KBM-7 (cell line): ENCODE data around the gene UGT2A3.
"Not testable (repeated sequence)": the region's sequence is repeated elsewhere in the genome, so short reads cannot be mapped to it uniquely, and the experiment has no call there.

ENCODE experiments used
- DNase-seq: peaks from one replicate; pipeline ENCODE4 v3.0.0-alpha.2; 2015
- in situ Hi-C: fragments of 300-500 bp; cut with MboI; formaldehyde crosslinking; loops from 2 replicates; pipeline ENCODE4 v1.14.3; 2020; ENCODE audit warnings: low sequenced_read_pairs, low pct_unique_long_range_greater_than_20kb, mixed read lengths

UGT2A3 gene

DNA sequence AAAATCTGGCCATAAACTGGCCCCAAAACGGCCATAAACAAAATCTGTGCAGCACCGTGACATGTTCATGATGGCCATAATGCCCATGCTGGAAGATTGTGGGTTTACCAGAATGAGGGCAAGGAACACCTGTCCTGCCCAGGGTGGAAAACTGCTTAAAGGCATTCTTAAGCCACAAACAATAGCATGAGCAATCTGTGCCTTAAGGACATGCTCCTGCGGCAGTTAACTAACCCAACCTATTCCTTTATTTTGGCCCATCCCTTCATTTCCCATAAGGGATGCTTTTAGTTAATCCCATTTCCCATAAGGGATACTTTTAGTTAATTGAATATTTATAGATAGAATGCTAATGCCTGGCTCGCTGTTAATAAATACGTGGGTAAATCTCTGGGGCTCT is 29.4 kb downstream of the UGT2A3 start:
- in situ Hi-C loops, DNase-seq: not testable (repeated sequence)

DNA sequence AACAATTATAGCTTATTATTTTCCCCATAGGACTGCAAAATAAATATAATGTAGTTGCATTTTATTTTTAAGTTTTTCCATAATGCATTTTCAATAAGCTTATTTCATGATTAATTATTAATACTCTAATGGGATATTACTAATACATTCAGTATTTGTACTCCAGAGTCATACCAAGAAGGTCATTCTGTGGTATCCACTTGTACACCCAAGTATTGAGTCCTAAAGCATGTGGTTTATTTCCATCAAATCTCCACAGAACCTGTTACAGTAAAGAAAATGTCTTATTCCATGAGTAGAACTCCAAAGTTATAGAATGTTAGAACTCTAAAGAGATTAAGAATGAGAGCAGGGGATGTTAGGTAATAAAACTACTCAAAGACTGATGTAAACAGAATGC is 30.6 kb downstream of the UGT2A3 start:
- no peak for DNase-seq
- in situ Hi-C loops = no loop called here

DNA sequence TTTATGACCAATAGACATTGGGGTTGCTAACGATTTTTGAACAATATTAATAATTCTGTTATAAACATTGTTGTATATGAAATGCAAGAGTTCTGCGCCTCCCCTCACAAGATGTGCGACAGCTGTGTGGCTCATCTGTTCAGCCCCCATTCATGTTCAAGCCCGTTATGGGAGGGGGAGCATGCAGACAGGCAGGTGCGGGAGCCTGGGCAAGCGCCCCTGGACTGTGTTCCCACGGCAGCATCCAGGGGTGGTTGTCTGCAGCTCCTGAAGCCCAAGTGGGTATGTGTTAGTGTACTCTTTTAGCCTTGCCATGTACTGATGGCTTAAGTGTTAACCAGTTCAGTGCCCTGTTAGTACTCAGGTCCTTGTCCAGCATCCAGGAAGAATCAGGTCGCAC is 34.6 kb downstream of the UGT2A3 start:
- DNase-seq = no peak
- in situ Hi-C loops = no loop called here

DNA sequence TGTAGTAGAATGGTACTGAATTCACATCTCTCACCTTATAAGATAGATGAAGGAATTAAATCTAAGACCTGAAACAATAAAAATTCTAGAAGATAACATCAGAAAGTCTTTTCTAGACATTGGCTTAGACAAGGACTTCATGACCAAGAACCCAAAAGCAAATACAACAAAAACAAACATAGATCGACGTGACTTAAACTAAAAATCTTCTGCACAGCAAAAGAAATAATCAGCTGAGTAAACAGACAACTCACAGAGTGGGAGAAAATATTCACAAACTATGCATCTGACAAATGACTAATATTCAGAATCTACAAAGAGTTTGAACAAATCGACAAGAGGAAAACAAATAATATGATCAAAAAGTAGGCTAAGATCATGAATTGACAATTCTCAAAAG is 38.8 kb downstream of the UGT2A3 start:
- in situ Hi-C loops = no loop called here
- DNase-seq = no peak

DNA sequence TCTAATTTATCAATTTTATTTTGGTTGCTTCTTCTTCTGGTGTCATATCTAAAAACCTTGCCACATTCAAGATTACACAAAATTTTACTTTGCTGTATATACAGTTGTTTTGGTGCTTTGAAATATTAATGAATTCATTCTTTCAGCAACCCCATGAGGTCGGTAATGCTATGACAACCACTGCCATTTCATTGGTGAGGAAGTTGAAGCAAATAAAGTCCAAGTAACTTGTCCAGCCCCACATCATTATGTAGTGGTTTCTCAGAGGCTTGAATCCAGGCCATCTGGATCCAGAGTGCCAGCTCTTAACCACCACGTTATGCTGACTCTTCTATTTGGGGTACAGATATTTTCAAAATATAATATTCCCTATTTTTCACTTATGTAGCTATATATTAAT is 42.2 kb downstream of the UGT2A3 start:
- in situ Hi-C loops = no loop called here
- DNase-seq = no peak

DNA sequence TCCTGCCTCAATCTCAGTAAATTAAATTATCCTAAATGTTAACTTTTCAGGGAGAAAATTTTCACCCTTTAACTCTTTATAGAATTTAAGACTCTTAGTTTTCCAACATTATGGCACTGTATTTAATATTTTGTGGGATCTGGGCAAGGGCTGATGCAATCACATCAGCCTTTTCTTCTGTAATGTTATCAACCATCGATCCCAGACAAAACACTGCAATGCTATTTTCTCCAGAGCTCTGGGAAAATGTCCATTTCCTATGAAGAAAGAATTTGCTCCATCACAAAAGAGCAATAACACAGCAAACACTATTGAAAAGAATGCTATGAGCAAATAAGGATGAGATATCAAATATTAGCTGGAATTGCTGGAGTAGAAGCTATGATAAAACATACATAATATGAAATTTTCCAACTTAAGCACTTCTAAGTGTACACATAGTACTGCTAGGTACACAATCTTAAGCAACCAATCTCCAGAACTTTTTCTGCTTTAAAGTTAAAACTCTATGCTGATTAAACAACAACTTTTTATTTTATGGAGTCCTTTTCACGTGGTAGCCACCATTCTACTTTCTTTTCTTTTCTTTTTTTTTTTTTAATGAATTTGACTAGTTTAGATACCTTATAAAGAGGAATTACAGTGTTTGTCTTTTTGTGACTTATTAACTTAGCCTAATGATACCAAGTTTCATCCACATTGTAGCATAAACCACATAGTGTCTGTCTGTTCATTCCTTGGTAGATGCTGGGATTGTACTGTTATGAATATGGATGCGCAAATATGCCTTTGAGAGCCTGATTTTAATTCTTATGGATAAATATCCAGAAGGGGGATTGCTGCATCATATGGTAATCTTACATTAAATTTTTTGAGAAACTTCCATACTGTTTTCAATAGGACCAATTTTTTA is 43.6 kb downstream of the UGT2A3 start:
- DNase-seq = no peak
- in situ Hi-C loops = no loop called here

DNA sequence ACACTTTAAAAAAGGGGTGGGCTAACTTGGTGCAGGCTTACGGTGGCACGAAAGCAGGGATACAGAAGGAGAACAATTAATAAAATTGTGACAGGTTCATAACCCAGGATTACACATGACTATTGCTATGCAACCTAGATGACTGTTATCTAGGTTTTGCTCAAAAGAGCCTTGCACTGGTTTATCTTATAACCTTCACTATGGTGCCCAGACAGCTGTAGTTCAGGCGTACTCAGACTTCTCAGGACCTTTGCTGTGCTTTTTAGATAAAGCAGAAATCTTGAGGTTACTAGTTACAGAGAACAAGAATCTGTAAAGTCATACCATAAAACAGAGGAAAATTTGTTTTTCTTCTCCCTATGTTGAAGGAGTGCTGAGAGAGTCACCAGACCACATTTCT is 44.4 kb downstream of the UGT2A3 start:
- DNase-seq = no peak
- in situ Hi-C loops = no loop called here

DNA sequence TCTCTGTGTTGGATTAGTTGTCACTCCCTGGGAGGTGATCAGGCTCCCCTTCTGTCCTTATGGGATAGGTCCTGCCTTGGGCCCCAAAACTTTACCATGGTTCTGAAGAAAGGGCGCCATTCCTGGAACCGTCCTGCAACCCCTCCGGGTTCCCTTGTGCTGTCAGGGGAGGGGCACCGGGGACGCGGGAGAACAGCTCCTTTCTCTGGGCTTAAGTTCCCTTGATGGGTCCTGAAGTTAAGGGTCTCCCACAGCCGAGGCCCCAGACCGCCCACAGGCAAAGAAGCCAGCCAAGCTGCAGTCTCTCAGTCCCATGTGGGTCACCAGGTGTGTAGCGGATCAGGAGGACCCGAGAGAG is 44.8 kb downstream of the UGT2A3 start:
- in situ Hi-C loops = no loop called here
- DNase-seq = no peak

DNA sequence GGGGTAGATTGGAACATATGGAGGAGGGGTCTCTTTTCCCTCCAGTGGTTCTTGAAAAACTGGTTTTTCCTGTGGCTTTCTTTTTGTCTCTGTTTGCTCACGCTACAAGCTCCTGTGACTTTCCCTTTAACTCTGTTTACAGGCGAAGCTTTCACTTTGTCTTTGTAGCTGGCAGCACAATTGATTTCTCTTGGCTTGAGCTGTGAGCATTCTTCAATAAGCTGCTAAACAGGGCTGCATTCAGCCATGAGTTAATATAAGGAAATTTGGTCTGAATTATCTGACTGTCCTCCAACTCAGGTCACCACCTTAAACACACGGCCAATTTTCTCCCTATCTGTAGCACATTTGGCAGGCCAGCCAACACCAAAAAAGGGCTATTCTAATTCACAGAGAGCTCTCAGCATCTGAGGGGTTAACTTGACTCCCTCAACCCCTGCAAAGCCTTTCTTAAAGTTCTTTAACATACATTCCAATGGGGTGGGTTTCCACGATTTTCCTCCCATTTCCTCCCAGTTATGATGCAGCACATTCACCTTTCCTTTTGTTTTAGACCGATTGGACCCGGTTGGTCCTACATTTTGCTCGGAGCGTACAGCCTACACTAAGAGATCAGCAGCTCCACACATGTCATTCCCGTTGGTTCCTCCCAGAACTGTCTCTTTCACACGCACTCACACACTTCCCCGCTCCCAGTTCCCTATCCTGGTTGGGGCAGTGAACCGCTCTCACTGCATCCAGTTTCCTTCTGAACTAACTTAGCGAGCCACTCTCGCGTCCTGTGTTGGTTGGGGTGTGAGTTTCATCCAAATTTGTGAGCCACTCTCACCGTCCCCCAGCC is 45.4 kb downstream of the UGT2A3 start:
- in situ Hi-C loops = no loop called here
- DNase-seq = no peak

DNA sequence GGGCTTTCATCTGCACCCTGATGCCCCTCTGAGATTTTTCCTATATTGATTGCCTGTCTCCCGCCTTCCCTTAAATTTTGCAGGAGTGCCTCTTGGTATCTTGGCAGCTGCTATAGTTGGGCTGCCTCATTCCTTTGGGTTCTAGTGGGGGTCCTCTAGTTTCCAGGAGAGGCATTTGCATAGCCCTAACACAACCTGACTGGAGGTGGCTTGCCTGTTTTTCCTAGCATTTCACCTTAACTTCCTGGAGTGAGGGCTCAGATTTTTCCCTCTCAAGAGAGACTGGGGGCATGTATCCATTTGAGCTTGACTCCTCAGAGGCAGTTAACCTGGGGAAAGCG is 46.0 kb downstream of the UGT2A3 start:
- no peak for DNase-seq
- in situ Hi-C loops = no loop called here

DNA sequence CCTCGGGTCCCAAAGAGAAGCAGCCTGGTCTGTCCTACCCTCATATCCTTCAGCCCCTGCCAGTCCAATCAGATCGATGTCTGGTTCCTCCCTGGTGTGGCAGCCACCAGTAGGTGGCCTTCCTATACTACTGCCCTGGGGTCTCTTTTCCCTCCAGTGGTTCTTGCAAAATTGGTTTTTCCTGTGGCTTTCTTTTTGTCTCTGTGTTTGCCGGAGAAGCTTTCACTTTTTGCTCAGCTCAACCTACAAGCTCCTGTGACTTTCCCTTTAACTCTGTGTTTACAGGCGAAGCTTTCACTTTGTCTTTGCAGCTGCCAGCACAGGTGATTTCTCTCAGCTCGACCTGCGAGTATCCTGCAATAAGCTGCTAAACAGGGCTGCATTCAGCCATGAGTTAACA is 46.8 kb downstream of the UGT2A3 start:
- peak; percentile 43 for DNase-seq
- in situ Hi-C loops = no loop called here

DNA sequence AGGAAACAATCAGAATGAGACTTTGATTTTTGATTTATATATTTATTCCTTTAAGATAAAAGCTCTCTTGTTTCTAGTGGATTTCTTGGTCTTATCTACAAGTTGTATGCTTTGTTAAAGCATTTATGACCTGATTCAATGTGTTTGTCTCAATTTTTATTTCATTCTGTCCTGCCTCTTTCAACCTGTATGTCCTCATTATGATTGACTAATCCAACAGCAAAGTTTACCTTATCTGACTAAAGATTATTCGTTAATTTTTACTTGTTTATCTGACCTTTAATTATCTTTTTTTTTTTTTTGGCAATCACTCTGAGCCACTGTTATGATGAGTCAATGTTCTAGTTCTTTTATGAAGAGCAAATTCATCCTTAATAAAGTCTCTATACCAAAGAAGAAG is 54.9 kb downstream of the UGT2A3 start:
- DNase-seq = no peak
- in situ Hi-C loops = no loop called here

DNA sequence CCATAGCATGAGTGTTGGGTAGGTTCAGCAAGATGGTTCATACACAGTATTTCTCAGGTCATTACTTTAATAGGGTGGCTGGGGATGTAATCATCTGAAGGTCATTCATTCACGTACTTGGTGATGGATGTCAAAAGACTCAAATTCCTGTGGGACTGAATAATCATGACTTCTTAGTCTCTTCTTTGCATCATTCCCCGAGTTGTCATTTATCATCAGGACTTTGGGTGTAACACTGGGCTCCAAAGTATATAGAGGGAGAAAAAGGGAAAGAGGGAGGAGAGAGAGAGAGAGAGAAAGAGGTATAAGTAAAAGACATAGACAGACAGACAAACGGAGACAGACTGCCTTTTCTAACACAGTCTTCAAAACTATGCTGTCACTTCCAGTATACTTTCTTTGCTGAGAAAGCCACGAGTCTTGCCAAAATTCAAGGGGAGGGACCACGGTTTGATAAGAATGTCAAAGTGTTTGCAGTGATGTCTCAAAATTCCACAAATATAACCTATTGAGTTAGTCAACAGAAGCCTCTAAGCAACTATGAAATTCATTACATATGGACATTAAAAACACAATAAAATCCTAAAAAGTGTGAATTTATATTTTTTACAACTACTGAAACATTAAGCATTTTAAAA is 55.9 kb downstream of the UGT2A3 start:
- in situ Hi-C loops = no loop called here
- DNase-seq = no peak

DNA sequence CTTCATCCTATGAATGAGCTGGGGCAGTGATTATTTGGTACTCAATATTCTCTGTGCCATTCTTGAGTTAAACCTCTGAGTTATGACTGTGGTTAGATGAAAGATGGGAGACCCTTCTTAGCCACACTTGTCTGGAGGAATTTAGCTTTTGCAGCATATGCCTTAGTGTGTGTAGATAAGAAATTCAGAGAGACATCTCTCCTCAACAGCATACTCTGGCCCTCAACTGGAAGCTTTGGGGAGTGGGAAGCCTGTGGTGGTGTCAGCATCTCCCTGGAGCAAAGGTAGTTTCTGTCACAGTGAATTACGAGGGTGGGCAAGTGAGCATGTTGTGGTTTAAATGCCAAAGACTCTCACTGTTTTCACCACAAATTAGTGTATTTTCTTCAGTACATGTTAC is 58.7 kb downstream of the UGT2A3 start:
- in situ Hi-C loops = no loop called here
- DNase-seq = no peak

DNA sequence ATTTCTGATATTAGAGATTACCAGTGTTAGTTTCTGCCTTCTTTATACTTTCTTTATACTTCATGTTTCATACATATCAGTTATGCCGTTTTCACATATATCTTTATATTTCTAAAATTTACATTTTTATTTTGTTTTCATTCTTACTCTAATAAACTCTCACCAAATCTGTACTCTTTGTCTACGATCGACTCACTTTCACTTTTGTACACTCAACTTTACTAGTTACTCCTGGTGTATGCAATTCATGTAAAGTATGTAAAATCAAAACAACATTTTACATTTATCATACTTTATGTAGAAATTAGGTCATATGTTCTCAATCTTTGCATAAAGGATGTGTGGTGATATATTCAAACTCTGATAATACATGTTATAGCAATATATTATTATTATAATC is 59.9 kb downstream of the UGT2A3 start:
- in situ Hi-C loops = no loop called here
- DNase-seq = no peak

DNA sequence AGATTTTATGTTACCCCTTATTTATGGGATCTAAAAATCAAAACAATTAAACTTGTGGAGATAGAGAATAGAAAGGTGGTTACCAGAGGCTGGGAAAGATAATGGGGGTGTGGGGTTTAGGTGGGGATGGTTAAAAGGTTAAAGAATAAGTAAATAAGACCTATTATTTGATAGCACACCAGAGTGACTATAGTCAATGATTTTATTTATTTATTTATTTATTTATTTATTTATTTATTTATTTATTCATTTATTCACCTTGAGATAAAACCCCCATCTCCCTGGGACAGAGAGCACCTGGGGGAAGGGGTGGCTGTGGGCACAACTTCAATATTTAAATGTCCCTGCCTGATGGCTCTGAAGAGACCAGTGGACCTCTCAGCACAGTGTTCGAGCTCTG is 66.1 kb downstream of the UGT2A3 start:
- in situ Hi-C loops = no loop called here
- DNase-seq = no peak

DNA sequence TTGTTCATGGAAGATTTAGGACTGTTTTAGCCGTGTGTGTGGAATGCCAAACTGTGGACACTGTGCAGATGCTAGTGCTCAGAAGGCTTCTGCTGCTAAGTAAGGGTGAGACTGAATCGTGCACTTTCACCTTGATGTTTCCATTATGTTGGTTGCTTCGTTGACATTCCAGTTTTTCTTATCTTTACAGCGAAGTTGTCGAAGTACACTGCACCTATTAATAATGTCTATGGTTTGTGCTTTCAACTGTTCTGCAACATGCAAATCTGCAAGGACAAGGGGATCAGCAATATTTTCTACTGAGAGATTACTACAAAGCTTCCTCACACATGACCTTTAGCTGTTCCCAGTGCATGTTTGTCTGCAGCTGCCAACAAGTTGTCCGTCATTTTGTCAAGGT is 67.7 kb downstream of the UGT2A3 start:
- DNase-seq = no peak
- in situ Hi-C loops = no loop called here
